NOMO-1 treated with DMSO at 0.1 percent for 48 hours (cell line): Measurements from ENCODE around the gene METTL21C.

Source experiments
- DNase-seq: peaks from one replicate; lab custom pipeline; 2025; ENCODE audit not compliant: unreplicated experiment; lab: John Stamatoyannopoulos, UW

METTL21C gene

DNA sequence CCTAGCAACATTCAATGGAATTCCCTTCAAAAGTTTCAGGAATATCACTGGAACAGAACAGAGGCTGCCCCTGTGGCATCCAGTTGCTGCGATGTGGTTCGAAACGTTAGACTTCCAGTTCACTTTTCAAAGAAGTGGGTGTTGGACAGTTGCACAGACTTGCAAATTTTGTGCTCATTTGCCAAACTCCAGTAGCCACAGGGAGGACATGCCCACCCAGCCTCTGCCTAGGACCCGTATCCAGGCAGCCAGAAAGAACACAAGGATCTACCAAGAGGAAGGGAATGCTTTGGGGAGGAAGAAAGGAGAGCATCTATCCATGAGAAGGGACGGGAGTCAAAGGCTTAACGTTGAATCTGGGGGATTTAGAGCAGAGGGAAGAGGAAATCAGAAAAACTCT is at the start of gene METTL21C:
METTL21C (minus strand) TSS at position 108 of the 400 bp plus-strand sequence. CDS start 546 bp downstream, outside the sequence.
- DNase-seq: no peak

DNA sequence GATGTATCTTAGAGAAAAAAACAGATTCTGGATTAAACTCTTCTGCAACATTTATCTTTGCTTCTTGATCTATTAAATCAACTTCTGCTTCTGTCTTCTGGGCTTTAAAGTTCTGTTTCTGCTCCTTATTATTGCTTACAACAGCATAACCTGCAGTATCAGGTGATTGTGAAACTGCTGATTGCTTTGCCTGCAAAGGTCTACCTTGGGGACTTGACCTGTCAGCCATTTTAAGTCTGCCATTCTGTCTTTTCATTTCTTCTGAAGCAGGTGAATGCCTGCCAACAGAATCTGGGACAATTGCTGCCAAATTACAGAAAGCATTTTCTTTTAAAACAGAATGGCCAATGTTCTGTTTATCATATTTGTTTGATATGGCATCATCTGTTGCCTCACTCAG is 47.7 kb upstream of the METTL21C start:
- no peak for DNase-seq

DNA sequence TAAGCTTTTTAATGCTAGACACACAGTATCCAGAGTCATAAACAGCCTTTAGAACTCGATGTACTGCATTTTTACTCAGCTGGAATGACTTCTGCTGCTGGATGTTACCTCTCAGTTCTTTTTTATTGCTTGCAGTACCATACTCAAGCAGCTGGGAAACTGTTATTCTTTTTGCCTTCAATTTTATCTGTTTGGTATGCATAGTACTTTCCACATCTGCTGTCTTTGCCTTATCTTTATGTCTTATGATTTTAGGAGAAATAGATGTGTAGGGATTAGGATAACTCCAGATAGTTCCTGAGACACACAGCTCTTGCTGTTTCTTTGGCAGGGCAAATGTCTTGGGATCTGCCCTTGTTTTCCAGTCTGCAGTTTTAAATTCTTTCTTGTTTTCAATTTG is 47.3 kb upstream of the METTL21C start:
- DNase-seq: no peak

DNA sequence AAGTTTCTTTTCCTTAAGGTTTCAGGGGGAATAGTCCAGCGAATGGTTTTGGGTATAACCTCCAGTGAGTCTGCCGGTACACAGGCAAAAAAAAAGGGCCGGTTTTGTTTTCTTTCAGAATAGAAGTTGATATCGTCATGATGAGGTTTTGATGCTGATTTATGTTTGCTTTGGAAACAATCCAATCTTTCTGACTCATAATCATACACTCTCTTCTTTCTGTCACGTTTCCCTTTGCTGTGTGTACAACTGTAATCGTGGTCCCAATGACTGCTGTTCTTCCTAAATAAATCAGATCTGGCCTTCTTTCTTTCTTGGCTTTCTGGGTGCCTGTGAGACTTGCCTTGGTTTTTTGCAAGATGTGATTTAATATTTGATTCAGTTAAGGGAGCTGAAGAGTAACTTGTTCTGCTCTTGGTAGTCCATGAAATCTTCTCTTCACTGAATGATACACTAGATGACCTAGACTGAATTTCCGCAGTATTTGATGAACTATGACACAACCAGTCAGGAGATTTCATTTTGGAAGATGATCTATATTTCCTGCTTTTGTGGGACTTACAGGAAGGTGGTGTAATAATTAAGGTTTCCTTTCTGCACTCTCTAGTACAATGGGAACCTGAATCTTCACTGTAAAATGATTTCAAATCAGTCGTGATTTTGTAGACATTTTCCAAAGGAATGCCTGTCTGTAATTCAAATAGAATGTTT is 34.9 kb upstream of the METTL21C start:
- no peak for DNase-seq

DNA sequence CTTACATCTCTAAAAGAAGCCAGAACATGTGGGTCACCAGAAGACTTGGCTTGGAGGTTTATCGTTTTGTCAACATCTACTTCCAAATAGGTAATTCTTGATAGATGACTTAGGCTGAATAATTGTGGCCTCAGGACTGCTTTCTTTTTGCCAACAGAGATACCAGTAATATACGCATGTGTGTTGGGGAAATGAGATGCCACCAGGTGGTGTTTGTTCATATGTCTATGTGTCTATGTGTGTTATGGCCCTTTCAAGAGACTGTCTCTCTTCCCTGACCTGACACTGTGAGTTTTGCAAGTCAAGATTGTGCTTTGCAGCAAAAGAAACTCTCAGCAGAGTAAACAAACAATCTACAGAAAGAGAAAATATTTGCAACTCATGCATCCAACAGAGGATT is 31.6 kb upstream of the METTL21C start:
- DNase-seq: peak; percentile 11

DNA sequence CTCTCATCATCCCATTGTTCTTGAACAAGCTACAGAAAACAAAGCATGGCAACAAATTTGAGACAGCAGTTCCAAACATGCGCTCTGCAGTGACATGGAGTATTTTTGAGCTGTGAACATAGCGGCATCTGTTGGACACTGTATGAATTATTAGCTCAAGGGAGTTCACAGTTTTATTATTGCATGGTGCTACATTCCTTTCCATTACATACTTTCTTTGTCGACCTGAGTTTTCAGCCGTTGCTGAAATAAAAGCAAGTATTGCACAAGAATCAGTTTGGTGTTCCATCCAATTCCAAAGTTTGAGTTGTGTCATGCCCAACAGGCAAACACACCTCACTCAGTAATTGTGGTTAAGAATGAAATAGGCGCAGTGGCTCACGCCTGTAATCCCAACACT is 30.1 kb upstream of the METTL21C start:
- peak; percentile 56 for DNase-seq

DNA sequence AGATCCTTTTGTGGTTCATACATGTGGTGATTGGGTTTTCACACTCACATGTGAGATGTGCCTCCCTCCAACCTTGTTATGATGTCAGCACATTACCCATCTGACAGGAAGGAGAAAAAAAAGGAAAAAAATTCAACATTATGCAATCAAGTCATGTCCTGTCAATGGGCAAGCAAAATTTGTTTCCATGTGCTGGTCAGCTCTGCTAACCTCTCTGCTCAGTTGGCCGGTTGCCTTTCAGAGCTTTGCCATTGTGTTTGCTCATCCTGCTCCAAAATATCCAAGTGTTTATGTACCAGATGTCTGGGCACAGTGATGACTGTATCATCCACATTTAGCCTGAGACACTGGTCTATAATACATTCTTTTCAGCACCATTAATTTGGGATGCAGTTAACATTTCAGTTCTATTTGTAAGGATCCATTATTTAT is 27.0 kb upstream of the METTL21C start:
- DNase-seq: no peak

DNA sequence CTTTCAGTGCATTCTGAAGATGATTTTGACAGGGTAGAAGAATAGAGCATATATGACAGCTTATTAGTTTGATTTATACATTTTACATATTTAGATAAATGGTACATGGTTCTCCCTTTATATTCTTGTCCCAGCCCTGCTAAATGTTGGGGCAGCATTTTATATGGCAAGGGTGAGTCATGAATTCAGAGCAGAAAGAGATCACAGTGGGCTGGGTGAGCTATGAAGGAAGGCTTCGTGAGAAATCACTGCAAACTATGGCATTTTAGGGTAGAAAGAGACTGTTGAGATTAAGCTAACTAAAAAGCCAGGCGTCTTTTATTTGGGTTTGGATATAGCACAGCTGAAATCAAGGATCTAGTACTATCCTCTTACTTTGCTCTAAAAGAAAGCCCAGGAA is 23.9 kb upstream of the METTL21C start:
- no peak for DNase-seq

DNA sequence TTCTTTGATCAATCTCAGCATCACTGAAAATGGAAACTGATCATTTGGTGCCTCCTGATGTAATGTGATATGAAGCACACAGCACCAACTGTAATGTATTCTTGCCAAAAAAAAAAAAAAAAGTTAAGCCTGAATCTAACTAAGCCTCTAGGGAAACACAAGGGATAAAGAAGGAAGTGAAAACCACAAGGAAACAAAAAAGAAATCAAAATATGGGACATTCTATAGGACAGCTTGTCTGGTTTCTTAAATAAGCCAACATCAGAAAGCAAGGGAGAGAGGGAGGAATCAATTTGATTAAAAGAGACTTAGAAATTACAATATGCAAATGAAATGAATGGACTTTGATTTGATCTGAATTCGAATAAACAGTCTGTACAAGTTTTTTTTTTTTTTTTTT is 20.6 kb upstream of the METTL21C start:
- DNase-seq: no peak

DNA sequence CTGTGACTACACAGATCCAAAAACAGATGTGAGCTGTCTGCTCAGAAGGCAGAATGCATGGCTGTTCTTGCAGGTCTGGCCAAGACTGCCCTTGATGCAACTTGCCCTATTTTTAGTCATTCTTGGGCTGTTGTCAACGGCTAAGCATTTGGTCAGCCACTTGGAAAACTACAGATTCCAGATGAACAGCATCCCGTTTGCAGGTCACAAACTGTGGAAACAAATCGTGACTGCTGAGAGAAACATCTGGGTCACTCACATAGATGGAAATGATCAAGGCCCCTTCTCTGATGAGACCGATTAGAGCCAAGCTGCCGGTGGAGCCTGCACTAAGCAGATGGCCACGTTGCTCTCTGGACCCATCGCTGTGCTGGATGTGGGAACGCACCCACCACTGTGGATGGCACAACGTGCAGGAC is 15.4 kb upstream of the METTL21C start:
- no peak for DNase-seq

DNA sequence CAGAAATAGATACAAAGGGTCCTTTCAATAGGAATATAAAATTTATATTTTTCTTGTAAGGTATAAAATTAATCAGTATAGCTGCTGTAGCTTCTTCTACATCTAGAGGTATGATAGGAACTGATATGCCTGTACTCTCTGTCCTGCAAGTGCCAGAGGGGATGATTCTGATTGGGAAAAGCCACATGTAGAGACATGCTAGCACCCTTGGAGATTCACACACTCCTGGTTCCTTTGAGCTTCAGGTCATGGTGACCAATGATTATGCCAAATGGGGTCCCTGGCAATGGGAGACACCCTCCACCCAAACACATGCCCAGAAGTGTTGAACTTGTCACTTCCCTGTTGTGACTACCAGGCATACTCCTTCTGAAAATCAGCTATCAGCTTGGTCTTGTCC is 14.7 kb upstream of the METTL21C start:
- no peak for DNase-seq

DNA sequence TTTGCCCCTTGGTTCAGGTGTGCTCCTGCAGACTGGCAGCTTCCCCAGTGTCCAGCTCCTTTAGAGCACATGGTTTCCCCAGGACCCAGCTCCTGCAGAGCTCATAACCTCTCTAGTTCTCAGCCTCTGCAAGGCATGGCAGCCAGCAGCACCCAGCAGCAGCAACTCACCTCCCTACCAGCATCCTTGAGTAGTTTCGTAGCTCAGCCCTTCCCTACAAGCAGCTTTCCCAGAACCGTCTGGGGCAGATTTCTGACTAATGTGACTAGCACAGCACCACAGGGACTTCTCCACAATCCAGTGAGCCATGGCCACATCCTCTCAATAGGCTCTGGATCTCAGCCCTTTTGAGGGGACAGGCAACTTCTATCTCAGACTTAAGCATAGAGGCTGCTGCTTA is 14.1 kb upstream of the METTL21C start:
- no peak for DNase-seq

DNA sequence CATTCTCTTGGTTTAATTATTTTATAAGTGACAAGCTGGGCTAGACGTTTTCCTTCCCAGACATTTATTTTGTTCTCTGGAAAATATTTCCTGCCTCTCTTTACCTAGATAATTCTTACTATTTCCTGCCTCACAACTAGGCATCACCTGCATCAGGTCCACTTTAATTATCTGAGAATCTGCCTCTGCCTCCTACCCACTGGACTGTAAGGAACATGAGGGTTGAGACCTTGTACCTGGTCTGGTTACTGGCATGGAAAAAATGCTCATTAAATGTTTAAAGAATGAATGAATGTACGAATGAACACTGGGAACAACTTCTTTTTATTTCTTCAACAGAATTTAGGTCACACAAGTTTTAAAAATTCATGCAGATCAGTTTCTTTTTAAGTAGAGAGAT is 13.4 kb upstream of the METTL21C start:
- no peak for DNase-seq

DNA sequence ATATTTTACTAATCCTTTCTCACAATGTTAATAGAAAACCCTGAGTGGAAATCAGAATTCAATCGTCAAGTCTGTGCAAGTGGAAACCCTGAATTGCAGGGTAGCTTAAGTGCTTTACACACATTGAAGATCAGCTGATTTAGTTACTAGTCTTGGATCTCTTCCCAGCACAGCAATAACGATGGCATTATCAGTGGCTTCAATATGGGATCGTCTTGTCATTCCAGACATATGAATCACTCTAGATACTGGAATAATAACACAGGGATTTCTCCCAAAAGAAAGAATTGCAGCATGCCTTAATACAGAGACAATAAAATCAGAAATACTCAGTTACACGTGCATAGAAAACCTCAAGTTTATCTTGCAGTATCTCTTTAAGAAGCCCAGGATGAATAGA is 12.6 kb upstream of the METTL21C start:
- no peak for DNase-seq

DNA sequence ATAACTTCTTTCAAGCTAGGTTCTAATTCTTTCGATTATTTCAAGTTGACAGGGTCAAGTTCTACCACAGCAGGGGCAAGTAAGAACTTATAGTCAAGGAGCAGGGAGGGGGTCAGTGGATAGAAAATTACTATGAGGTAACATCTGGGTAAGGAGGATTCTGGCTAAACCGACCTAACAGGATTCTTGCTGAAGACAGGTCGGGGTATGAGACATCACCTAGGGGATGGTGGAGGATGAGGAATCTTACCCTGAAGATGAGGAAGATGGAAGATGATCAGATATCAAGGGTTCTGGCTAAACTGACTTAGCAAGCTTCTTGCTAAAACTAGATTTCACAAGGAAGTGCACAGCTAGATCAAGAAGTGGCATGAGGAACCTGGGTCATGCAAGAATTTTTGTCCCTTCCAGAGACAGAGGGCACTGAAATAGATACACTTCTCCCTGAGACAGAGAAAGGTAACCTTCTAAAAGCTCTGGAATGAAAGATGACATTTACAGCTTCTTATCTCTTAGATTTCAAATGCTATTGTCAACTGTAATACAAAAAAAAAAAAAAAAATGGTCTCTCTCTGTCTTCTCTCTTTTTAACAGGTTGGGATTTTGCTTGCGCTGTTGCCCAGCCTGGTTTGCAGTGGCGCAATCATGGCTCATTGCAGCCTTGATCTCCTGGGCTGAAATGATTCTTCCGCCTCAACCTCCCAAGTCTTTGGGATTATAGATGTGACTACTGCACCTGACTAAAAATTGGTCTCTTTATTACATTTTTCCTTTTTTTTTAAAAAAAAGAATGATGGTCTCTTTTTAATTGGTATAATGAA is 9.6 kb upstream of the METTL21C start:
- peak; percentile 18 for DNase-seq

DNA sequence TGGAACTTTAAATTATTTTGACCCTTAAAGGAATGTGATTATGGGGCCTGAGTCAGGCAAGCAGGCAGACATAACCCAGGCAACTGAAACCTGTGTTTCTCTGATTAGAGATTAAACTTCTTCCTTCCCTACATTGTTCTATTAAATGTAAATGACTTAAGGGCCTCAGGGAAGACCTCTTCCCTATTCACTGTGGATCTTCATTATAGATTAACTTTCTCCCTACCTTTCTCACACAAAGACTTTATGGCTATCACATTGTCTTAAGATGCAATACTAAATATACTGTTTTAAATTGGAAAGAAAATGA is 8.8 kb upstream of the METTL21C start:
- DNase-seq: no peak

DNA sequence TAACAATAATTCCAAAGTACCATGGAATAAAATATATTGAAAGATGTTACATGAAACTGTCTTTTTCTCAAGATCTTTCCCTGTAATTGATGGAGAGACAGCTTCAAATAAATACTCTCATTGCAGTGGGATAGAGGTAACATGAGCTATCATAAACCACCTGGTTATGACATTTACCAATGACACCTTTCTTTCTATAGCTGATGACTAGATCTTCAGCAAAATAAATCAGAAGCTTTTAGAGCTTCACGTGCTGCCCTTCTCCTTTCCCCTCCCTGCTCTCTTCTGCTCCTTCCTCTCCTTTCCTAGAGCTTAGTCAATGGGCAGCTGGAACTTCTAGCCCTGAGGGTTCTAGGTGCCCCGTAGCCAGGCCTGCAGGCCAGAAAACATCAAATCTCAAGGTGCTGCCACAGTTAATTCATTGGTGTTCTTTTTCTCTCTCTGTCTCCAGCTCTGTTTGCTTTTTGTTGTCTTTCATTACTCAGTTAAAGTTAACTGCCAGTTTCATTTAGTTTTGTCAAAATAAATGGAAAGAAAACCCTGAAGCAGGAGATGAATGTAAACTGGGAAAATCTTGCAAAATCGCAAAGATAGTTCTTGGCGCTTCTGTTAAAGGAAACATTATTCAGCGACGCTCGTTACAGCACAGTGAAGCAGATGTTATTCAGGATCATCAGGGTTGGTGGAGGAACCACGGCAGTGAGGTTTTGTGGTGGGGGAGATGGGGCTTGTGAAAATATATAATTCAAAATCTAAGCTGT is 8.3 kb upstream of the METTL21C start:
- DNase-seq: no peak

DNA sequence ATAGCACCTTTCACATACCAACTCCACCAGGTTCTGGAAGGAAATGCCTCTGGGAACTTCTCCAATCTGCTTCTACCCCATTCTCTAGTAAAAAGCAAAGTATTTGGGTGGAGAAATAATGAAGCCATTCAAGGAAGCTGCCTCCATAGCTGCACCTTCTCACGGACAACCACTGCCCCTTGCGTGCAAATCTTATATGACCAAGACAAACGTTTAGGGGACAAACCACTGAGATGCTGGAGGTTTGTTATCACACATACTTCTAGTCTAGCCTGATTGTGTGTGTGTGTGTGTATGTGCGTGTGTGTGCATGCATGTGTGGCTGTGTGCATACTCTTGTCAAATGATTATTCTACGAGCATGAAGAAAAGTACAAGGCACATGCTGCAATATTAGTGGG is 6.5 kb upstream of the METTL21C start:
- DNase-seq: no peak

DNA sequence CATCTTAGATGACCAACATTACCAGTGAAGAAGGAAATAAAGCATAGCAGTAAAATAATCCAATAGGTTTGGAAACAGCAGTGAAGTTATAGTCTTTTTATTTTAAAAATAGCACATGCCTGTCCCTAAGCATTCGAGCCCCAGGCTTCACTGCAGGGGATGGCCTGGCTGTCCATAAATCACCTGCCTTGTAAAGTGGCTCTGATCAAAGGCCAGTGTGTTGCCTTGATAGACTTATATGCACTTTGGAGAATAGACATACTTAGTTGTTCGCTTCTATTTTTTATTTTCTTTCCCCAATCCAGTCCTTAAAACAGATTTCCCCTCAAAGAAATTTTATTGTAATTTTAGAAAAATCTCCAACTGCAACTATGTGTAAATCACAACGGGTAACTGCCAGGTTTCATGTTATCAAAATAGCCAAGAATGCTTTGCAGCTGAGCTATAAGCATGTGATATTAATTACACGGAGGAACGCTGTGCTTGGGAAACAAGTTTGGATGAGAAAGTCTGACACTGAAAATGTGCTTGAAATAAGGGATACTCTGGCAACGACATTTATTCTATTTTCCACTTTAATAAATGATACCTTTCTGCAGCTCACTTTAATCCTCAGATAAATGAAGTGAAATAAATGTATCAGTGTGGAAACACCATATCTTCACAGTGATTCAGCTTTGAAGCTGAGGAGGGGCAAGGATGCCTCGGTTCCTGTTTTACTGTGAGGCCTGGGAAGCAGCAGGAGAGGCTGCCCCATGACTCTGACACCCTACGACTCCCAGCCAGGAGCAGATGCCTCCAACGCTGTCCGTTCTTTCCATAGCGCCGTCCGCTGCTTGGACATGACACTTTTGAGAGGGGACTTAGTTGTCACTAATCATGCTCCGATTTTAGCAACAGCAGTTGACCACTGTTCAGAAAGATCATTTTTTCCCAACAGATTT is 5.5 kb upstream of the METTL21C start:
- no peak for DNase-seq

DNA sequence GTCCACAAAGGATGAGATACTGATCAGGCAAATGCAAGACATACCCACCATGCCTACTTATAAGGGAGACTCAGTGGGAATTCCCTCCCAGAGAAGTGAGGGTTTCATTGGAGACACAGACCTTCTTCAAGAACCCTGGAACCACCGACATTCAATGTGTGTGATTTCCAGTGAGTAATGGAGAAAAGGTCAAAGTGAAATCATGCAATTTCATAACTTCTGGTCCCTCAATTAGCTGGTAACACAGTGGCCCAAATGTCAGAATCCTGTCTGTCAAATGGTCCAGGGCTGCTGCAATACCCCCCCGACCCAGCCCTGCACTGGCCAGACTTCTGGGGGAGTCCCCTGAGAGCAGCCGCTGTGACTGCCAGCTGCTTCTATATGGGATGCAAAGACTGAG is 4.7 kb upstream of the METTL21C start:
- DNase-seq: no peak

DNA sequence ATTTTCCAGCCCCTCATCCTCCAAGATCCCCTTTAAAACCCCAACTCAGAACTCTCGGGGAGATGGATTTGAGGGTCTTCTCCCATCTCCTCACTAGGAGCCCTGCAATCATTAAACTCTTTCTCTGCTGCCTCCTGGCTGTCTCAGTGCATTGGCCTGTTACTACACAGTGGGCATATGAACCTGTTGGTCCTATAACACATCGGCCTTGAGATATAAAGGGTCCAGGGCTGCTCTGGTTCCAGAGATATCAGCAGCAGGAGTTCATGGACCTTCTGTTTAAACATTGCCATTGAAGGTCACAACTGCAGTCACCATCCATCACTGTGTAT is 3.8 kb upstream of the METTL21C start:
- no peak for DNase-seq
